Amniotic epithelial cell (primary cell): ENCODE results near the gene CRISP2.

Experiments
- DNase-seq: peaks from one replicate; pipeline ENCODE4 v3.0.0-alpha.2; 2010; ENCODE audit warnings: low read depth

CRISP2 gene

DNA sequence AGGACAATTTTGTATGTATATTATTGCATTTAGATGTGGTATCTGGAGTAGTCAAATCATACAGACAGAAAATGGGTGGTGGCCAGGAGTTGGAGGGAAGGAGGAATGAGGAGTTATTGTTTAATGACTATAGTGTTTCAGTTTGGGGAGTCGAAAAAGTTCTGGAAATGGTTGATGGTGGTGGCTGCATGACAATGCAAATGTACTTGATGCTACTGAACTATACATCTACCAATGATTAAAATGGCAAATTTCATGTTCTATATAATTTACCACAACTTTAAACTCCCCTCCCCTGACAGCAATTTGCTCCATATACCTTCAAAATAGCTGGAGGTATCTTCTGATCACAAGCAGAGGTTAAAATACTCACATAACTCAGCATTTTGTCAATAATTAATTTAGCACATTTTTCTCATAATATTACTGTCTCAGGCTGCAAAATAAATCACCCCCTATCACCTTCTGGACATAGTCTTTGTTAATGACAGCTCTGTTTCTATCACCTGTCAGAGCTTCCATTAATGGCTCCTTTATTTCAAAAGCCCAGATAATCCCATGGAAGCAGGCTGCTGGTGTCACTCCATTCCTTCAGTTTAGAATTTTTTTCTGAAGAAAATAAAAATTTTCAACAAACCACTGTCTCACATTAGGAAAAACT, 51.0 kb downstream of the CRISP2 start:
- DNase-seq: no peak

- no peak for DNase-seq
Observed at GRCh38 chr6:49653942-49654341, 59.4 kb downstream of the CRISP2 start.

DNA sequence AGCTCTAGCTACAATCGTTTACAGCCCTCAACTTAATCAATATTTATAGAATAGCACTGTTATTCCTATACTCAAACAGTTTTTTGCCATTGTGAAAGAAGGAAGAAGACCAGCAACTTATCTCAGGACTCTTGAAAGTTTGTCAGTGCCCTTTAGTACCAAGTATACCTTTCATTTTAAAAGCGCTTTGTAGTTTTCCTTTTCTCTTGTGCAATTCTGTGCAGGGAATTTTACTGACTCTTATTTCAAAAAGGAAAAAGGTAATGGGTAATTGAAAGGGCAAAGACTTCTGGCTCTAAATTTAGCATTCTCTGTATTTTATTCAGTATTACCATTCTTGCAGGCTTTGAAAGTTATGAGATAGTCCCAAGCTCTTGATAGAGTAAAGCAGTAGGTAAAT, 59.9 kb downstream of the CRISP2 start:
- no peak for DNase-seq

GRCh38 chr6:49651239-49651638, 62.1 kb downstream of the CRISP2 start:
- DNase-seq: no peak

DNA sequence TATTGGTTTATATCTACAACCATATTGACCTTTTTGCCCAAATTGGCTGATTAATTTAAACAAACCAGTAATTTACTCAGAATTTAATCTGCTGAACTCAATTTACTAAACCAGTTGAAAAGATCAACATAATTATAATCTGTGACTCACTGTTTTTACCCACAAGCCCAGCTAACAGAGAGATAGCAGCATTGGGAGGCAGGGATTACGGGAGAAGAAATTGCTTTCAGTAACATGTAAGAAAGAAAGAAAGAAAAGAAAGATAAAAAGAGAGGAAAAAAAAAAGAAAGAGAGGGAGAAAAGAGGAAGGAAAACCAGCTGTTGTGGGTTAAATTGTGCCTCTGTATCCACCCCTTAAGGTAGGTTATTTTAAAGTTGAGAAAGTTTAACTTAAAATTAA, 63.4 kb downstream of the CRISP2 start:
- DNase-seq: peak; percentile 16

DNA sequence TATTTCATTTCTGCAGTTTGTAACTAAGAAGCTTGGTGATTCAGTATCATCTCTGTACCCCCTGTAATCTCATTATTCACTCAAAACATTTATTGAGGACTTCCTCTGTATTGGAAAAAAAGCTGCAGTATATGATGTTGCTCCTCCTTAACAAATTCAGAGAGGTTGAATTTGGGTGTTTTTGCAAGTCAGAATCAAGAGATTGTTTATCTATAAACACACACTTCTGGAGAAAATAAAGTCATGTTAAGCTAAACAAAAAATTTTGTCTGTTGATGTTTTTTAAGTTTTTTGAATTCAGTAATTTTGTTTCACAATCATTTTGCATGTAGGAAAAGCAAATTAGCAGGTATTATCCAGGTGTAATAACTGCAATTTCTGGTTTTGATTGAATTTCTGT, 65.3 kb downstream of the CRISP2 start:
- no peak for DNase-seq

DNA sequence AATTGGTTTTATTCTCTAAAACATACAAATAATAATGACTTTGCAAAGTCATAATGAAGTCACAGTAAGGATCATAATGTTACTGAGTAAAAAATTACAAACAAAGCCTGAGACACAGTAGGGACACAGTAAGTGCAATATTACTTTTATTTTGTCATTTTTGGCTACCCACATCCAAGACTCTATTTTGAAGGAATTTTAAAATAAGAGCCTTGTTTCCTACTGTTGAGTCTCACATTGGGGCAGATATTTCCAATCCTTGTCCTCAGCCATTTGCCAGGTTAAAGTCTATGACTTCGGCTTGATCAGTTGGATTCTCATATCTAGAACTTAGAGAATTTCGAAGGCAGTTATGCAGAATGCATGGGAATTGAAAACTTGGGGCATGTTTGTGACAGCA, 65.9 kb downstream of the CRISP2 start:
- no peak for DNase-seq

GRCh38 chr6:49646942-49647341, 66.4 kb downstream of the CRISP2 start:
- no peak for DNase-seq

DNA sequence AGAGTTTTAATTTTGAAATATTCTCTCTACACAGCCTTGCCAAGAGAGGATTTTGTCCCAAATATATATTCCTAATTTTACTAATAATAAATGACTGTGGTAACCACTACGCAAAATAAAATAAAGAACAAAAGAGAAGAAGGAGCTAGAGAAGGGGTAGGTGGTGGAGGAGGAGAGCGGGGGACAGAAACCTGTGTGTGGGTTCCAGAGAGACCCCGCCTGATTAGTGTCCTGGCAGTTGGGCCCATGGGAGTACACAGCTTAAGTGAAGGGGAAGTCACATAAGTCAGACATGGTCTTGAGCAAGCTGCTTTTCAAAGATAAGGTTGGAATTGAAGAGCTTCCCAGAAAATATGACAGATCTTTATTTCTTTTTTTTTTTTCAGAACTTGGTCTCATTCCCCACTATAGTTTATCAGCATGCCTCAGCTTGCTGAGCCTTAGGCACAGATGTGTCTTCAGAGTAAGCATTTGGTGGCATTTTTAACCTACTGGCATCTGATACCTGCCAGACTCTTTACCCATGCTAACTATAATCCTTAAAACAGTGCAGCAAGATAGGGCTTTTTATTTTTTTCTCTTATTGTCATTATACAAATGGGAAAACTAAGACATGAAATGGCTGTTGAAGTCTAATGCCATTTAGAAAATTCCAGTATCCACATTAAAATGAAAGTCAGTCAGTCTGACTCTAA, 67.1 kb downstream of the CRISP2 start:
- DNase-seq: no peak

- no peak for DNase-seq
Observed at GRCh38 chr6:49645139-49645538, 68.2 kb downstream of the CRISP2 start.
